Measurements from ENCODE around the gene MITF.

MITF gene

DNA sequence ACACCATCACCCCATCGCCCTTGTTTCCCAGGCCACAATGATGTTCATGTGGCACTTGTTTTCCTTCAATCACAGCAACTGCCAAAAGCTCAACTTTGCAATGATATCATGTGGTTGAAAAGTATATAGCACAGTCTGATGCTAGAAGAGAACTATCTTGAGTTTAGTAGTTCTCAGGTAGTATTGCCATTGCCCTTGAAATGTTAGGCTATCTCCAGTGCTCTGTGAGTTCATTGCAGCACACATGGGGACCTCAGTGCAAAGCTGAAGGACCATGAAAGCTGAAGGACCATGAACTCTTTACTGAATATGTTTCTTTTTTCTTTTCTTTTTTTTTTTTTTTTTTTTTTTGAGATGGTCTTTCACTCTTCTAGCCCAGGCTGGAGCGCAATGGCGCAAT is 224.4 kb downstream of the MITF start:
- H3K4me3 ChIP-seq (ENCODE audit: low read depth, low read length), result no peak overlapping the region
- no peak for DNase-seq (ENCODE audit: low read depth)
- no peak for TF ChIP-seq POLR2A (IDR thresholded peaks at IDR 0.05; ENCODE audit: extremely low read depth, insufficient read length)
- TF ChIP-seq, protein P1, sequence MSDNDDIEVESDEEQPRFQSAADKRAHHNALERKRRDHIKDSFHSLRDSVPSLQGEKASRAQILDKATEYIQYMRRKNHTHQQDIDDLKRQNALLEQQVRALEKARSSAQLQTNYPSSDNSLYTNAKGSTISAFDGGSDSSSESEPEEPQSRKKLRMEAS (IDR thresholded peaks at IDR 0.05; ENCODE audit: low read depth, low read length), result no peak
- no peak for TF ChIP-seq MYC (IDR thresholded peaks at IDR 0.05; ENCODE audit: low read depth, low read length)
- TF ChIP-seq, protein P2, sequence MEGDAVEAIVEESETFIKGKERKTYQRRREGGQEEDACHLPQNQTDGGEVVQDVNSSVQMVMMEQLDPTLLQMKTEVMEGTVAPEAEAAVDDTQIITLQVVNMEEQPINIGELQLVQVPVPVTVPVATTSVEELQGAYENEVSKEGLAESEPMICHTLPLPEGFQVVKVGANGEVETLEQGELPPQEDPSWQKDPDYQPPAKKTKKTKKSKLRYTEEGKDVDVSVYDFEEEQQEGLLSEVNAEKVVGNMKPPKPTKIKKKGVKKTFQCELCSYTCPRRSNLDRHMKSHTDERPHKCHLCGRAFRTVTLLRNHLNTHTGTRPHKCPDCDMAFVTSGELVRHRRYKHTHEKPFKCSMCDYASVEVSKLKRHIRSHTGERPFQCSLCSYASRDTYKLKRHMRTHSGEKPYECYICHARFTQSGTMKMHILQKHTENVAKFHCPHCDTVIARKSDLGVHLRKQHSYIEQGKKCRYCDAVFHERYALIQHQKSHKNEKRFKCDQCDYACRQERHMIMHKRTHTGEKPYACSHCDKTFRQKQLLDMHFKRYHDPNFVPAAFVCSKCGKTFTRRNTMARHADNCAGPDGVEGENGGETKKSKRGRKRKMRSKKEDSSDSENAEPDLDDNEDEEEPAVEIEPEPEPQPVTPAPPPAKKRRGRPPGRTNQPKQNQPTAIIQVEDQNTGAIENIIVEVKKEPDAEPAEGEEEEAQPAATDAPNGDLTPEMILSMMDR (IDR thresholded peaks at IDR 0.05; ENCODE audit: low read depth, low read length), result no peak

DNA sequence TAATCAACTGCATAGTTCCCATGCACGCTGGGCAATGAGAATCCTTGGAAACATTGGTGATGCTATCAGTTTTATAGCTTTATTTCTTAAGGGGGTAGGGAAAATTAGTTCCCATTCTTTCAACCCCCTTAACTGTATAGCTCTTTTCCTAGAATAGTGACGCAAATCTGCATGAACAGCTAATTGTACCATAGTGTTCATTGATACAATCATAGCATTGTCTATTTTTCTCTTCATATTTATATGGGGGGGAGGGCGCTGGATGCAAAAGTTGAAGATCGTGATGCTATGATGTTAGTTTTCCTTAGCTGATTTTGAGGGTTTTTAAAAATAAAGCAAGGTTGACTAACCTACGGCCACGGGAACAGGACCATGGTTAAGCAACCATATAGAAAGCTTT is 227.9 kb downstream of the MITF start:
- TF ChIP-seq, protein P2 (IDR thresholded peaks at IDR 0.05; ENCODE audit: low read depth, low read length), result no peak
- TF ChIP-seq, protein P1 (IDR thresholded peaks at IDR 0.05; ENCODE audit: low read depth, low read length), result no peak
- TF ChIP-seq POLR2A (IDR thresholded peaks at IDR 0.05; ENCODE audit: extremely low read depth, insufficient read length), result no peak
- TF ChIP-seq MYC (IDR thresholded peaks at IDR 0.05; ENCODE audit: low read depth, low read length), result no peak
- DNase-seq (ENCODE audit: low read depth), result no peak
- no peak overlapping the region for H3K4me3 ChIP-seq (ENCODE audit: low read depth, low read length)

DNA sequence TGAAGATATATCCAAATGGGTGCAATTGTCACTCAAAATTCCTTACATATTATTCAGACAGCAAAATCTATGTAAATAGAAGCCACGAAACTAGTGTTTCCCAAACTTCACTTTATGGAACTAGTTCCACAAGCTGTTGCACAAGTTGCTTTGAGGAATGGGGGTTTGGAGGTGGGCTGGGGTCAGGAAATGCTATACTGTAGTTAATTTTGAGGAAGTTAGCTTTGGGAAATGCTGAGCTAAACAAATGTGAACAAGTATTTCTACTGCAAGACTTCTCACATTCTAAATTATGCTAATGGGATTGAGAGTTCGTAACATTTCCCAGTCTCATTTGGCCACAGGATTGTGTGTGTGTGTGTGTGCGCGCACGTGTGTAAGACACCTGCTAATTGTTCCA is 231.6 kb downstream of the MITF start:
- H3K4me3 ChIP-seq (ENCODE audit: low read depth, low read length), result no peak overlapping the region
- DNase-seq (ENCODE audit: low read depth), result peak; percentile 10
- TF ChIP-seq MYC (IDR thresholded peaks at IDR 0.05; ENCODE audit: low read depth, low read length) (no peak), POLR2A (IDR thresholded peaks at IDR 0.05; ENCODE audit: extremely low read depth, insufficient read length) (no peak)
- TF ChIP-seq, protein P2 (IDR thresholded peaks at IDR 0.05; ENCODE audit: low read depth, low read length), result no peak
- TF ChIP-seq, protein P1 (IDR thresholded peaks at IDR 0.05; ENCODE audit: low read depth, low read length), result no peak

DNA sequence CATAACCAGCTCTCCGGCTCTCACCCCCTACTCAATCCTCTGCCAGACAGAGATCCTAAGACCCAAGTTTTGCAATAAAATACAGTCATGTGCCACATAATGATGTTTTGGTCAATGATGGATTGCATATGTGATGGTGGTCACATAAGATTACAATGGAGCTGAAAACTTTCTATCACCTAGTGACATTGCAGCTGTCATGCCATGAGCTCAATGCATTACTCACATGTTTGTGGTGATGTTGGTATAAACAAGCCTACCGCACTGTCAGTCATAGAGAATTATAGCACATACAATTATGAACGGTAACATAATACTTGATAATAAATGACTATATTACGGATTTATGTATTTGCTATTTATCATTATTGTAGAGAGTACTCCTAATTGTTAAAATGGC is 233.4 kb downstream of the MITF start:
- no peak overlapping the region for H3K4me3 ChIP-seq (ENCODE audit: low read depth, low read length)
- TF ChIP-seq, protein P1 (IDR thresholded peaks at IDR 0.05; ENCODE audit: low read depth, low read length), result no peak
- TF ChIP-seq MYC (IDR thresholded peaks at IDR 0.05; ENCODE audit: low read depth, low read length), result no peak
- TF ChIP-seq POLR2A (IDR thresholded peaks at IDR 0.05; ENCODE audit: extremely low read depth, insufficient read length), result no peak
- TF ChIP-seq, protein P2 (IDR thresholded peaks at IDR 0.05; ENCODE audit: low read depth, low read length), result no peak
- no peak for DNase-seq (ENCODE audit: low read depth)

DNA sequence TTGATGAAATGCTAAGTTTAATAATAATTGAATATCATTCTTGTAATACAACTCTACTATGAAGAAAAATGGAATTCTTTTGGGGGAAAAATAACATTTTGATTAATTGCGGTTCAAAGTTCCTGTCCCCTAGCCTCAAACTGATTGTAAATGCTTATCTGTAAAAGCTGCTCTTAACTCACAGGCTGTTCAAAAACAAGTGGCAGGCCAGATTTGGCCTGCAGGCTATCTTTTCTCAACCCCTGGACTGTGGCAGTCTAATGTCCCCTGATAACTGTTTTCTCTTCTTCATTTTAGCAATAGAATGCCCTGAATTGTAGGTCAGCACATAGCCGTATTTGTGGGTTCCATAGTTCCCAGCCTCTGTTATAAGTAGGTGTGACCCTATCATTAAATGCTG is 236.8 kb downstream of the MITF start:
- TF ChIP-seq, protein P2 (IDR thresholded peaks at IDR 0.05; ENCODE audit: low read depth, low read length), result no peak
- TF ChIP-seq, protein P1 (IDR thresholded peaks at IDR 0.05; ENCODE audit: low read depth, low read length), result no peak
- TF ChIP-seq MYC (IDR thresholded peaks at IDR 0.05; ENCODE audit: low read depth, low read length), result no peak
- no peak for TF ChIP-seq POLR2A (IDR thresholded peaks at IDR 0.05; ENCODE audit: extremely low read depth, insufficient read length)
- DNase-seq (ENCODE audit: low read depth), result no peak
- no peak overlapping the region for H3K4me3 ChIP-seq (ENCODE audit: low read depth, low read length)
